ENCODE data around the gene PAQR4. TPM values are rescaled to one million over a fixed set of nuclear protein-coding genes. Genes with fewer than 3 reads are reported as not detected.

The PAQR4 gene
- polyA plus RNA-seq, 2 of the 4 experiments (the other 2 are of a cell fraction), result 8.0 to 18.6 TPM

DNA sequence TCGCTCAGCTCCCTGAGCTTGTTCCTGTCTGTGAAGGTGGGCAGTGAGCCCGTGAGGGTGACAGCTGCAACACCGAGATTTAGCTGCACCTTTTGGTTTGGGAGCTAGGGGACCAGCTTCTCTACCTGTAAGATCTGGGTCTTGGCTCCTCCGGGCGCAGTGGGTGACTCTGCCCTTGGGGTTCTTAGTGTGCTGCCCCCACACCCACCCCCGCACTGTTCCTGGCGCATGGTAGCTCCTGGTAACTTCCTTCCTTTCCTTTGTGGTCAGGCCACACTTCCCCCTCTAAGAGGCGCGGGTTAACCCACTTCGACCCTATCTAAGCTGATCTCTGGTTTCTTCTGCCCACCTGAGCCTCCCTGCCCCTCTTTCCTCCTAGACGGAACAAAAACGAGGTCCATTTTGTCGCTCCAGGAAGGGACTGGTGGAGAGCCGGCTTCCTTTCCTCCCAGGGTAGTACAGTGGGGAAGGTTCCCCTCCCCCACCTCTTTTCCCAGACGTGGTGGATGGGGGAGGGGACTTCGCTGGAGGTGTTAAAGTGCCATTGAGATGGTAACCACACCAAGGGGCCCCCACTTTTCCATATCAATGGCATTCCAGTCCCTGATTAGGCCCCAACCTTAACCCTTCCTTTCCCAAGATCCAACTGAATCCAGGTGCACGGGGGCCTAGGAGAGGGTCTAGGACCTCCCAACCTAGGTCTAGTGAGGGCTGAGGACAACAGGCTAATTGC, 39.0 kb downstream of the PAQR4 start:
- POLR2A ChIA-PET, result interaction anchor here (9.6 kb wide), 1 partner anchor 13 kb away, joined by 107 read pairs; the partner anchor contains the start of genes HCFC1R1, THOC6 and TNFRSF12A
- TF ChIP-seq E2F6 (IDR thresholded peaks at IDR 0.05; ENCODE audit: borderline replicate concordance, low read depth), result no peak
- TF ChIP-seq CHD2 (IDR thresholded peaks at IDR 0.05; ENCODE audit: low read length, partially characterized antibody), result peak; percentile 38
- WGBS (ENCODE audit: missing lambda C conversion rate), result 84% methylated on average over 17 of the region's 17 CpGs
- no peak overlapping the region for H3K4me3 ChIP-seq
- peaks cover 14% of the 10 kb centered on the region for H3K4me1 ChIP-seq
- DNase-seq (ENCODE audit: low read depth in 1 of 2, low spot score in 1 of 2) (no peak), FAIRE-seq (no peak), ATAC-seq (no peak)
- H3K9me3 ChIP-seq, result no peaks in the 10 kb centered on the region
- H3K4me2 ChIP-seq, result no peak overlapping the region
- CTCF ChIA-PET, result interaction anchor here (13.6 to 14.8 kb wide), 2 partner anchors 13 to 22 kb away, joined by 112 to 214 read pairs; partner anchors contain the start of genes CLDN6, HCFC1R1, THOC6 and TNFRSF12A
- H3K27ac ChIP-seq, result no peak overlapping the region

DNA sequence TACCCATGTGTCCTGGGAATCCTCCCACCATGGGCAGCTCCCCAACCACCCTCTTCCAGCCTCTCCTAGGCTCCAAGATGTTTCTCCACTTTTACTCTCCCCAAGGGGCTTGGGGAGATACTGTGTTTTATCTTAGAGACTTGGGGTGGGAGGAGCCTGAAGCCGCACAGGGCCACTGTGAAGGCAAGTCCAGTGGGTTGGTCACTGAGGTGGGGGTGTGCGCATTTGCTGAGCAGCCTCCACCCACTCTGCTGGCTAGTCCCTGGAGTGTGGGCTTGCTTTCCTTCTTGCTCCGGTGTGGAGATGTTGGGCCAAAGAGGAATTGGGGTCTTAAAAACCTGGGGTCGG, 39.5 kb downstream of the PAQR4 start:
- ATAC-seq (no peak), DNase-seq (ENCODE audit: low read depth in 1 of 2, low spot score in 1 of 2) (no peak), FAIRE-seq (no peak)
- TF ChIP-seq JUN (IDR thresholded peaks at IDR 0.05) (no peak), ELK1 (IDR thresholded peaks at IDR 0.05; ENCODE audit: low read depth, low read length) (no peak), CBX8 (IDR thresholded peaks at IDR 0.05) (no peak), HDAC2 (IDR thresholded peaks at IDR 0.05) (no peak), HOXA7 (CRISPR knock-in tag; IDR thresholded peaks at IDR 0.05) (no peak), NR3C1 (IDR thresholded peaks at IDR 0.05) (no peak), USF2 (IDR thresholded peaks at IDR 0.05) (no peak), JUNB (IDR thresholded peaks at IDR 0.05) (no peak), HOXB13 (CRISPR knock-in tag; IDR thresholded peaks at IDR 0.05; ENCODE audit: low read depth) (no peak)
- Histone ChIP-seq H3K4me3 (no peak overlapping the region), H3K9me3 (no peaks in the 10 kb centered on the region), H3K4me2 (no peak overlapping the region), H3K4me1 (peaks cover 19% of the 10 kb centered on the region), H3K27ac (no peak overlapping the region)
- WGBS (ENCODE audit: missing lambda C conversion rate), result 84% methylated on average over 4 of the region's 4 CpGs
- ChIA-PET POLR2A (interaction anchor here (9.6 kb wide), 1 partner anchor 13 kb away, joined by 107 read pairs; the partner anchor contains the start of genes HCFC1R1, THOC6 and TNFRSF12A), CTCF (interaction anchor here (1.1 to 14.8 kb wide), 3 partner anchors 12 to 82 kb away, joined by 3 to 214 read pairs (median 112); partner anchors contain the start of genes CLDN6, HCFC1R1, THOC6 and TNFRSF12A)

DNA sequence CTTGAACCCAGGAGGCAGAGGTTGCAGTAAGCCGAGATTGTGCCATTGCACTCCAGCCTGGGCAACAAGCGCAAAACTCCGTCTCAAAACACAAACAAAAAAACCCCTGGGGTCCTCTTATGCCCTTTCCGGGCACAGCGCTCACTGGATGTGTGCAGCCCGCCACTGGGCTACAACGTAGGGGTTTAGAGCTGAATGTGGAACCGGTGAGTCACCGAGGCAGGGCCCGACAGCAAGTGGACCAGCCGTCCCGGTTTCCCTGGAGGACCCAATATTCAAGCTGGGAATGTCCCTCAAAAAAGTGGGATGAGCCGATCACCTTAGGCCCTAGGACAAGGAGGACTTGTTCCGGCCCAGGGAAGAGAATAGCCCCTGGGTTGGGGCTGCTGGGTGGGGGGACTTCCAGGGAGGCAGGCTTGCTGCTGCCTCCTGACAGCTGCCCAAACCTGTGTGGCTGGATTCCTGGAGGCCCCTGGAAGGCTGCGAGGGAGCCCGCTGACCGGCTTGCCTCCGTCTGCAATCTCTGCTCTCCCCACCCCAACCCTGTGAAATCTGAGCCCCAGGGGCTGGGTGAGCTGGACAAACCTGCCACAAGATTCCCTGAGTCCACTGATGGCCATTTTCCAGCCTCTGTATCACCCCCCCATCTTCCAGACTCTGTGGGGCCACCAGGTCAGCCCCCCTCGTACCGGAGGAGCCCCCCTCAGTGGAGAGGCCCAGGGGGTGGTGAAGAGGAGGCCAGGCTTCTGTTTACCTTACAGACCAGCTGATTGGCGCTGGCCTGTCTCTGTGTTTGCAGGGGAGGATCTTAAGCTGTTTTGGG, 40.6 kb downstream of the PAQR4 start:
- peaks cover 23% of the 10 kb centered on the region for H3K4me1 ChIP-seq
- CTCF ChIA-PET, result interaction anchor here (0.9 to 14.8 kb wide), 5 partner anchors 11 to 83 kb away, joined by 3 to 214 read pairs (median 3); partner anchors contain the start of genes CLDN6, HCFC1R1, THOC6 and TNFRSF12A
- 0 out of 6 replicates have a peak overlapping the region, but pooled peaks of 1 of the 2 experiments have one; percentile 1 for H3K27ac ChIP-seq
- DNase-seq (ENCODE audit: low read depth in 1 of 2, low spot score in 1 of 2), result no peak
- no peak overlapping the region for H3K4me2 ChIP-seq
- no peak overlapping the region for H3K4me3 ChIP-seq
- 86% methylated on average over 19 of the region's 21 CpGs for WGBS (ENCODE audit: missing lambda C conversion rate)
- ATAC-seq, result no peak
- POLR2A ChIA-PET, result interaction anchor here (3.7 kb wide), 1 partner anchor 11 kb away, joined by 31 read pairs; the partner anchor contains the start of gene TNFRSF12A
- no peaks in the 10 kb centered on the region for H3K9me3 ChIP-seq
- FAIRE-seq, result no peak
- no peak for TF ChIP-seq EHF (CRISPR knock-in tag; IDR thresholded peaks at IDR 0.05)
- TF ChIP-seq NPAS2 (CRISPR knock-in tag; IDR thresholded peaks at IDR 0.05; ENCODE audit: borderline replicate concordance), result no peak
- TF ChIP-seq MAX (IDR thresholded peaks at IDR 0.05), result no peak
- TF ChIP-seq, protein P1, sequence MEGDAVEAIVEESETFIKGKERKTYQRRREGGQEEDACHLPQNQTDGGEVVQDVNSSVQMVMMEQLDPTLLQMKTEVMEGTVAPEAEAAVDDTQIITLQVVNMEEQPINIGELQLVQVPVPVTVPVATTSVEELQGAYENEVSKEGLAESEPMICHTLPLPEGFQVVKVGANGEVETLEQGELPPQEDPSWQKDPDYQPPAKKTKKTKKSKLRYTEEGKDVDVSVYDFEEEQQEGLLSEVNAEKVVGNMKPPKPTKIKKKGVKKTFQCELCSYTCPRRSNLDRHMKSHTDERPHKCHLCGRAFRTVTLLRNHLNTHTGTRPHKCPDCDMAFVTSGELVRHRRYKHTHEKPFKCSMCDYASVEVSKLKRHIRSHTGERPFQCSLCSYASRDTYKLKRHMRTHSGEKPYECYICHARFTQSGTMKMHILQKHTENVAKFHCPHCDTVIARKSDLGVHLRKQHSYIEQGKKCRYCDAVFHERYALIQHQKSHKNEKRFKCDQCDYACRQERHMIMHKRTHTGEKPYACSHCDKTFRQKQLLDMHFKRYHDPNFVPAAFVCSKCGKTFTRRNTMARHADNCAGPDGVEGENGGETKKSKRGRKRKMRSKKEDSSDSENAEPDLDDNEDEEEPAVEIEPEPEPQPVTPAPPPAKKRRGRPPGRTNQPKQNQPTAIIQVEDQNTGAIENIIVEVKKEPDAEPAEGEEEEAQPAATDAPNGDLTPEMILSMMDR (IDR thresholded peaks at IDR 0.05), result no peak
- TF ChIP-seq HEYL (CRISPR knock-in tag; IDR thresholded peaks at IDR 0.05), result no peak
- TF ChIP-seq SMC3 (IDR thresholded peaks at IDR 0.05), result no peak
- TF ChIP-seq ZFP36 (IDR thresholded peaks at IDR 0.05; ENCODE audit: borderline replicate concordance, partially characterized antibody), result no peak
- no peak for TF ChIP-seq RFX5 (IDR thresholded peaks at IDR 0.05)
- TF ChIP-seq RAD21 (conservative IDR thresholded peaks at IDR 0.05 in 1 of 2, IDR thresholded peaks at IDR 0.05 in 1 of 2), result no peak
- no peak for TF ChIP-seq JUN (IDR thresholded peaks at IDR 0.05)
- TF ChIP-seq SREBF2 (IDR thresholded peaks at IDR 0.05), result no peak
- no peak for TF ChIP-seq KDM5A (IDR thresholded peaks at IDR 0.05)
- no peak for TF ChIP-seq PHF8 (IDR thresholded peaks at IDR 0.05; ENCODE audit: borderline replicate concordance, low read depth)
- no peak for TF ChIP-seq MYC (IDR thresholded peaks at IDR 0.05; ENCODE audit: borderline replicate concordance, low read length)
- no peak for TF ChIP-seq POLR2A (IDR thresholded peaks at IDR 0.05; ENCODE audit: low read length)
- TF ChIP-seq RARB (CRISPR knock-in tag; IDR thresholded peaks at IDR 0.05), result no peak
- TF ChIP-seq ZNF302 (CRISPR knock-in tag; IDR thresholded peaks at IDR 0.05), result no peak
- no peak for TF ChIP-seq ESRRA (IDR thresholded peaks at IDR 0.05; ENCODE audit: borderline replicate concordance, low read length)
